GM19035 (cell line): ENCODE data around the gene RALGPS2.

ENCODE experiments used
- ATAC-seq: cut with Tn5 transposase; IDR thresholded peaks from one replicate; pipeline ENCODE4 v1.9.1; 2021; ENCODE audit not compliant: unreplicated experiment

RALGPS2 gene

DNA sequence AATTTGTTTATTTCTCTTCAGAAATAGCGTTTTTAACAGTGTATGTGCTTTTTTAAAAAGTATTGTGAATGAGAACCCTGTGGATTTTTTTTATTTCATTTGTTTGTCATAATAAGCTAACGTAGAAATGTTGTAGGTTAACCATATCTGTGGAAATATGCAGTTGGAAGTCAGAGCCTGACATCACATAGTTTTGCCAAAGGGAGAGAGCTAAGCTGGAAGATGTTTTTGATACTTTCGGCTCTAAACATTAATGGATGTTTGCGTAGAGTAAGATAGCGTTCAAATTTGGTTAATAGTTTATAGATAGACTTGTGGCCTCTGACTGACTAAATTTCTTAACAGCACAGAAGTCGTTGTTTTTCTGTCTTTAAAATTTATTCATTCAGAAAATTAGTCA is 193.3 kb downstream of the RALGPS2 start:
- no peak for ATAC-seq

DNA sequence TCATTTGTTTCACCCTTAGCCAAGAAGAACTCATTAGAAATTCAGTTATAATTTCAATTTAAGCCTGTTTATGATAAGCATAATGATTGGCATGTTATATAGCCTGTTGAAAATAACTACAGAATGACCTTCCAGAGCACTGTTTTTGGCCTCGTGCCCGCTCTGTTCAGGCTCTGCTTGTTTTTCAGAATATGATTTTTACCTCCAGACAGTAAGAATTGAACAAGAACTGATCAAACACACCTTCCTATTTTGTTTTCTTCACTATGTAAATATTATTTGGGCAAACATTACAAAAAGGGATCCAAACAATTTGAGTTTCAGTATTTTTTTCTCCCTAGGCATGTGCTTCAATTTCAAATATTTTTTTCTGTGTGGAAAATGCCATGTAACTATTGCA is 193.9 kb downstream of the RALGPS2 start:
- ATAC-seq, result no peak

DNA sequence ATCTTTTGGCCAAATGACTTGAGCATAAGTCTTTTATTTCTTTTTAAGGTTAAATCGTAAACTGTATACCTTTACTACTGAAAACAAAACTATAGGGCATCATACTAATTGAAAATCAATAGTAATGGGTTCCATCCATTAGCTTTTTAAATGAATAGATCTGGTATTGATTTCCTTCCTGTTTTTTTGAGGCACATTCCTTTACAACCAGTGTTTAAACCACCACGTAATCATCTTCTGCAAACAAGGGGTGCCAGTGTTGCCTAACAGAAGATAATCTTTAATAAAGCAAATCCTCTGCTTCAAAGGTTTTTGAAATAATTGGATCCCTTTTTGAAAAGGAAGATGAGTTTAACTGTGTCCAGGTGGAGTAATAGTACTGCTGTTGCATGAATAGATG is 194.5 kb downstream of the RALGPS2 start:
- no peak for ATAC-seq

DNA sequence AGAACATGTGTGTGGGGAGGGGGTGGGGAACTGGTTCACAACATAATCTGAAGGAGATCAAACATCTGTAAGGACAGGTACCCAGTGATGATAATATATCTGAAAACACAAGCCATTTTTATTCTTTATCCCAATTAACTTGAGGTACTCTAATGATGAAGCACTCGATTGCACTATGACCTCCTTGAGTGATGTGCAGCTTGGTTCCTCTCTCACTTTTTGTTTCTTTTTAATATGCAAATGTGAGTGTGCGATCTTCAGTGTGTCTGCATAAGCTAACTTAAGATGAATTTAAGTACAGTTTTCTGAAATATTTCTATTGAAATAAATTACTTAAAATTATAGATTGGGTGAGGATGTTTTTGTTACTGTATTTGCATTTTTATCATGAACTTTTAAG is 196.5 kb downstream of the RALGPS2 start:
- ATAC-seq, result peak; percentile 72

DNA sequence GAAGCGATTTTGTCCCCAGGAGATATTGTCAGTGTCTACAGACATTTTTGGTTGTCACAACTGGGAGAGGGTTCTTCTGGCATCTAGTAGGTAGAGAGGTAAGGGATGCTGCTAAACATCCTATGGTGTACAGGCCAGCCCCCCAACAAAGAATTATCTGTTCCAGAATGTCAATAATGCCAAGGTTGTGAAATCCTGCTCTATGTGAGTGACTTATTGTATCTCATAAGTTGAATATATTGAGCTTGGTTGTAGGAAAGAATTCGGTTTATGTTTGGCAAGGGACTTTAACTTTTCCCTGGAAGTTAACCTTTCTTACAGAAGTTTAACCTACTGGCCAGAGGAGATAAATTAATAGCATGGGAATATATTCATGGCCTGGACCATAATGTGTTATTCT is 198.5 kb downstream of the RALGPS2 start:
- ATAC-seq, result no peak

DNA sequence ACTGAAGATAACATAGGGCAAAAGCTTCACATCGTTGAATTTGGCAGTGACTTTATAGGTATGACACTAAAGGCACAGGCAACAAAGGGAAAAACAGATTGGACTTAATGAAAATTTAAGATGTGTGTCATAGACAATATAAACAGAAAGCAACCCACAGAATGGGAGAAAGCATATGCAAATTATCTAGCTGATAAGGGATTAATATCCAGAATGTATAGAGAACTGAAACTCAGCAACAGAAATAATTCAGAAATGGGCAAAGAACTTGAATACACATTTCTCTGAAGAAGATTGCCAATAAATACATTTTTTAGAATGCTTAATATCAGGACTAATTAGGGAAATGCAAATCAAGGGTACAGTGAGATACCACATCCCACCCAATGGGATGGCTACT is 201.0 kb downstream of the RALGPS2 start:
- no peak for ATAC-seq

DNA sequence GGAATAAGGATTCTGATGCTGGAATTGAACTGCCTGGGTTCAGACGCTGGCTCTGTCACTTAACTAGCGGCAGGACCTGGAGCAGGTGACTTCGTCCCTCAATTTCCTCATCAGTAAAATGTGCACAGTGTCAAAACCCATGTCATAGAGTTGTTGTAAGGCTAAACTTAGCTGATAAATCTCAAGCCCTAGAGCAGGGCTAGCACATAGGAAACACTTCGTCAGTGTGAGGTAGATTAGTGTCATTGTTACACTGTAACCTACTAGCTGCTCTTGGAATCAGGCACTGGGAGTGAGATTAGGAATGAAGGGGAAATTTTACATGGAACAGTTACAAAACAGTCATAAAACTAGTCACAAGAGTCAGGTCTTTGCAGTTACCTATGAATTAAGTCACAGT is 202.0 kb downstream of the RALGPS2 start:
- no peak for ATAC-seq

DNA sequence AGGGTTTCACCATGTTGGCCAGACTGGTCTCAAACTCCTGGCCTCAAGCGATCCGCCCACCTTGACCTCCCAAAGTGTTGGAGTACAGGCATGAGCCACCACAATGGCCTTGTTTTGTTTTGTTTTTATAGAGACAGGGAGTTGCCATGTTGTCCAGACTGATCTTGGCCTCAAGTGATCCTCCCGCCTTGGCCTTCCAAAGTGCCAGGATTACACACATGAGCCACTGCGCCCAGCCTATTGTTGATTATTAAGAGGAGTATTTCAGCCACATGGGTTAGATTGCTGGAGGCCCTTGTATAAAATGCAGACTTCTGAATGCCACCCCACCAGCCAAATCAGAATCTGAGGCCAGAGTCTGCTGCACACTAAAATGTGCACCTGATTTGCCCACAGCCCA is 203.0 kb downstream of the RALGPS2 start:
- no peak for ATAC-seq

DNA sequence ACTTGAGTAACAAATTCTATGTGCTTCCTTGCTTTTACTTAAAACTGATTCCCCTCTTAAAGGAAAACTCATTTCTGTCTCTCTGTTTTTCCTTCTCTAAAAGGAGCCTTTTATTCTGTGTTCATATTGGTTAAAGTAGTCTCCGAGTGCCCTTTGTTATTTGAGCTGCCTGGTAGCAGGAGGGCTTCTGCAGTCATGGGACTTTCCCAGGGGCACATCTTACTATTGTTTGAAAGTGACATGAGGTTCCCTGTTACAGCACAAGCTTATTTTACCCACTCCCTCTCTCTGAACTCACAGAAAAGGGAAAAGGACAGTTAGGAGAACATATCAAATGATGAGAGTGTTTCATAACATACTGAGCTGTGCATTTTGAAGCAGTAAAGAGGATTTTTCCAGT is 203.9 kb downstream of the RALGPS2 start:
- ATAC-seq, result no peak

DNA sequence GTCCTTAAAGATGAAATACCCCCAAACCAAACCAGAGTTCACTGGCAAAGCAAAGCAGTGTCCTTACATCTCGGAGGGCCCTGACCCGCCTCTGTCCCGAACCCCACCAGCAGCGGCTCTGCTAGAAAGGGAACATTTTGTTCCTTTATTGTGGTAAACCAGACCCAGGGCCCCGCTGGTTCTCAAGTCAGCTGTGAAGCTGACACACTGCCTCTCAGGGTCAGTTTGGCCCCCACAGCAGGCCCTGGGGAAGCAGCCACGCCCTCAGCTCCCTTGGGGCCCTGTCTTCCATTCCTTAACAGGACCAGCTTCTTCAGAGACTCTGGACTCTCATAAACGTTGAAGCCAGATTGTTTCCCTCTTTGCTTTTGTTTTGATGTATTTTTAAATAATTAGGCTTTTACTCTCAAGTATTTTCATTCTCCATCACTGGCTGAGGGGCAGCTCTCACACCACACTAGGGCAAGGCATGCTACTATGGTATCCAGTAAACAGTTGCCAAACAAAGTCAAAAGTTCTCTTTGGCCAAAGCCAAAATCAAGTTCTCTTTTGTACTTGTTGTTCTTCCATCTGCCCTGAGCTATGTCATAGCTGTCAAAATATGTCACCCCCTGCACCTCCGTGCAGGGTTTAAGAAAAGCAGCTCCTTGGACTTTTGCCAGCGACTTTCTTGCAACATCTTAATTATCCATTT is 207.0 kb downstream of the RALGPS2 start:
- no peak for ATAC-seq

DNA sequence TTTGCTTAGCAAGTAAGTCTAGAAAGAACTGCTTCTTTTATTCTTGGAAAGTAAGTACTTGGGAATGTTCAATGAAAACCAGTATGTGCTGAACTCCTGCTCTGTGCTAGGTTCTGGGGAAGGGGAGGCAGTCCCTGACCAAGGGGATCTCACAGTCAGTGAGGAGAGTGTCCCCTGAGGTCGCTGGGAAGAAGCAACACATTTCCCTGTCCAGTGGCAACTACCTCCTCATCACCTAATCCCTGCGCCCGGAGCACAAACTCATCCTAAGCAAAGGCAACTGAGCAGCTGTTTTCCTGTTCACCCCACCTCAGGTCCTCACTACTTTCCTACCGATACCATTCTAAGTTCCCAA is 207.5 kb downstream of the RALGPS2 start:
- no peak for ATAC-seq

DNA sequence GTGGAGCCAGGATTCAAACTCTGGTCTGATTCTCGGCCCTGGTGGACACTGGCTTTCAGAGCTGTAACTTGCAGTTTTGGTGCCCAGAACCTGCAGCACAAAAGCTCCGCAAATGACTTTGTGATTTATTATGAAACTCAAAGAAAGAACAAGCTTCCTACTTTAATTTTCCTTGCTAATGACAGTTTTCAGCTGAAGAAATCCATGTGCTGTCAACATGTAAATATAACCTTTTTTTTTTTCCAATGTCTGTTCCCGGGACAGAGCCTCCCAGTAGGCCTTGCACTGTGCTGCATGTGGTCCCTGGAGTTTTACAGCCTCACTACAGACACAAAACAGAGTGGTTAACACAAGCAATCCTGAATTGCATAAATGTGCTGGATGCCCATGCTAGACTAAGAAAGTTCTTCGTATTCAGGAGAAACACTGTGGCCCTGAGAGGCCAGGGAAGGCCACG is 208.1 kb downstream of the RALGPS2 start:
- no peak for ATAC-seq

DNA sequence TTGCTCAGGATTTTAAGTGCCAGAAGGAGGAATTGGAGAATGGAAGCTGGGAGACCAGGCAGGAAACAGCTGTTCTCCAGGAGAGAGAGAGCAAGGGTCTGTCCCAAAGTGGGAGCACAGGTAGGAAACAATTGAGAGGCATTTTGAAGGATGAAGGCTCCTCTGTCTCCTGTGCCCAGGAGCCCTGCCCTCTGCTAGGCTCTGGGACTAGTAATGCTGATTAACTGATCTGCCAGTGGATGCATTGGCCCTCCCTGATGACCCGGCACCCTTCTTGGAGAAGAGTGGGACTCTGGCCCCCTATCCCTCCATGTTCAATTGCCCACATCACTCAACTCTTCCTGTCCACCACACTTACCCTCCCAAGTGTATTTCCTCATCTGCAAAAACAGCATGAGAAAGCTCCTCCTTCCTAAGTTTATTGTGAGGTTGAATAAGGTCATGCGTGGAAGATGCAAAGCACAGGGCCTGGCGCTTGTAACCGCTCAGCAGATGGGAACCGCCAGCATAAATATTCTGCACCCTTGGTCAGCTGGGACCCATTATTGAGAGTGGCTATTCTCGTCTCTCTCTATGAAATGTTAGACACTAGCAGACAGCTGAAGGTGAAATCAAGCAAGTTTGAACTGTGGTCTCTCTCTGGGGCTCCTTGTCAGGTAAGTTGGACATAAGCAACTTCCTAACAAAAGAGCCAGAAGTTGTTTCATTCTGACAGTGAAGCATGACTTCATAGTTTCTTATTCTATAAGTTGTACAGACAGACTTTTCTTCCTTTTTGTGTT is 208.9 kb downstream of the RALGPS2 start:
- no peak for ATAC-seq

DNA sequence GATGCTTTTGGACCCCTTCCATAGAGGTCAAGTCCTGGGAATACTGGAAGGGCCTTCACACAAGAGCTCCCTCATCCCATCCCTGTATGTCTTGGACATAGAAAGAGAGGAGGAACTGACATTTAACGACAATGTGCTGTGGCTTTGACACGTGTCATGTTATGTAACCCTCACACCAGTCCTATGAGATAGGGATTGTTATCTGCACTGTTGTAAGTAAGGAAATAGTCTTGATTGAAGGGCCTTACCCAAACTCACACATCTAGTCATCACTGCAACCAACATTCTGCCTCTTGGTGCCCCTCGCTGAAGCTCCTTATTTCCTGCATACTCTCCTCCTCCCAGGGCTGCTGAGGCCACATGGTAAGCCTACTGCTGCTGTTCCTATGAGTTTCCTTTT is 209.5 kb downstream of the RALGPS2 start:
- ATAC-seq, result no peak

DNA sequence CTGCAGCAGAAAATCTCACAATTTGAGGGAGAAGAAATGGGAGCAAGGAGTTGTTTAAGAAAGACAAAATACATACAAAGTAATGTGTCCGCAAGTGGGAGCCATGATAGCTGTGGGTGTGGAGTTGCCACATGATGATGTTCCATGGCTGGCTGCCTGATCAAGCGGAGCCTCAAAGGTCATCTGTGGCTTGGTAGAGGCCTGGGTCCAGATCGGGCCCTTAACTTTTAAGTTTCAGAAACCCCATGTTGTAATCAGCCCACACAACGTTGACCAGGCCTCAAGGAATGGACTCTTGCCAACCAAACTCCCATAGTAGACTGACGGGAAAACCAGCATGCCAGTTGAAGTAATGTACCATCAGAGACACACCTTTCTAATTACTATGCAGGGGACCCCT is 210.6 kb downstream of the RALGPS2 start:
- no peak for ATAC-seq

DNA sequence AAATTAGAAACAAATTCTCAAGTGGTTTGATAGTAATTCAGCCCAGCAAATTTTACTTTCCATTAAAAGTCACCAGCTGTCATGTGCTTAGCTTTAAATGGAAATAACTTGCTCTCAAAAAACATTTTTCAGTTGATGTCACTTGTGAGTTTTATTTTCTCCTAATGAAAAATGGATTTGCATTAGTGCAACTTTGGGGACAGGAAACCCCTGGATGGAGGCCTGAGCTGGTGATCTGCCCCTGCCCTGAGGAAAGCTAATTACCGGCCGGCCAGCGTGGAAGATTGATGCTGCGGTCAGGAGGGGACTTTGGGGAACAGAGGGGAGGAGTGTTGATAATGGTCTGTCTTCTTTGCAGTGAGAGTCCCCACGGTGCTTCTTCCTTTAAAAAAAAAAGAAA is 212.7 kb downstream of the RALGPS2 start:
- ATAC-seq, result no peak

DNA sequence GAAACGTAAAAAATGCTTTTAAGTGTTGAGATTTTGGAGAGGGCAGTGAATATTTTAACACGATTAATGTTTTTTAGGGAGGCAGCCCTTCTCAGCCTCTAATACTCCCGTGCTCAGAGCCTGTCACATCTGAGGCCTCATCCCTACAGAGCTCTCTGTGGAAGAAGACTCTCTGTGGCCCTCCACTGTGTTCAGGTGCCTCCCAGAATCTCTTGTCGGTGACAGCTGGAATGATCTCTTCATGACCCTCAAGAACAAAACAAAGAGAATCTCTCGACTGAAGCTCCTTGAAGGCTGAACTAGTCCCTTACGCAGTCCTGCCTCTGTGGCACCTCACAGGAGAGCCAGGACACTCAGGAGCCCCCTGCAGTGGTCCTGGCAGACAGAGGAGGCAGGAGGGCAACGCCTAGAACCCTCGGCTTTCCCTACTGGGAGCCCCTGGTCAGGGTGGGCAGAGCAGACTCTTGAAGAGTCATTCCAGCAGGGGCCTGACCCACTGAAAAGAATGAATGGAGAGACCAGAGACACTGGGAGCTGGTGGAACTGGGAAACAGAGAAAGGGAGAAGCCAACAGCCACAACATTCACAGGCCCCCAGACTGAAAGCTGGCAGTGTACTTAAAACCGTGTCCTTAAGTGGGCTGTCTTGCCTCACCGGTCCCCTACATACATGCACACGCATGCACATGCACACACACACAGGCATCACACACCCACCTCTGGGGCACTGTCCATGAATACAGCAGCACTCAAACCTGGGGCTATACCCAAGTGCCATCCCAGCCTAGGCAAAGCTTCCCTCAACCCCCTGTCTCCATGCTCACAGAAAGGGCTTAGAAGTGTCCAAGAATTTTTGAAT is 213.3 kb downstream of the RALGPS2 start:
- ATAC-seq, result no peak

DNA sequence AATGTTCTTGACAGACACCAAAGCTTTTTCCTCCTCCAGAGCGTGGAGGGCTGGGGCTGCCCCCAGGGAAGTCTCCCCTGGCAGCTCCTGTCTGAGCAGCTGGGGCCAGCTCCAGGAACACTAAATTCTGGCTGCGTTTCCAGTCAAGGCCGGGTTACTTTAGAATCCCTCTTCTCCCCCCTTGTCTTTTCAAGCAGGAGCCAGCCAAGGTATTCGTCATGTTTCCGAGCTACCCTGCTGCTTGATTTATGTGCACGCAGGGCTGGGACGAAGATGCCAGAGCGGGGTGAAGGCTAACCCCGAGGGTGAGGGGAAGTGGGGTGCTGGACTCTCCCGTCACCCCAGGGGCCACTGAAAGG is 213.9 kb downstream of the RALGPS2 start:
- ATAC-seq, result no peak

DNA sequence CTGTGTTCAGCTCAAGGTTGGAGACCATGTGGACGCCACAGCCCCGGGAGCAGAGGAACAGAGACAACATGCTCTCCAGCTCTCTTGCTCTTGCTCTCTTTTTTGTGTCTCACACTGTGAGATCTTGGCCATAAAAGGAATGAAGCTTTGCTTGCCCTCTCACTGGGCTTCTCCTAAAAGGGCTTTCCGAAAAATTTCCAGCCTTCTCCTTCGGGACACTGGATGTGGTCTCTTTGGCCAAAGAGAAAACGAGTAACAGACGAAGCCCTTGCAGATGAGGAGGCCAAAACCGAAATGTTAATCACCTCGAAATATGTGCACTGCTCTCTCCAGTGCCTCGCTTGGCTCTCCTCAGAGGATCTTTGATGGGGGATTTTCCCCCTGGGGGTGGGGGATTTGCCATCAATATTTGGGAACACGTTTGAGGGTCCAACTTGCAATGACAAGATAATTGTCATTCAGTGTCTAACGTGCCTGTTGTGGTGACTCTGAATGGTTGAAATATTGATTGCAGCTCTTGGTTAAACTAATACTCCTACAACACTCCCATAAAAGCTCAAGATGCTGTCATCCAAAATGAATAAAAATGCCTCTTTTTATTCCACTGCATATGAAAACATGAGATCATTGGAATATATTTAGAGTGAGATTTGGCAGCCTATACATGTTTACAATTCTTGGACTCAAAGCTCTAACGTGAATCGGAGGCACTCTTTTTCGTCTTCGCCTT is 214.5 kb downstream of the RALGPS2 start:
- ATAC-seq, result no peak

DNA sequence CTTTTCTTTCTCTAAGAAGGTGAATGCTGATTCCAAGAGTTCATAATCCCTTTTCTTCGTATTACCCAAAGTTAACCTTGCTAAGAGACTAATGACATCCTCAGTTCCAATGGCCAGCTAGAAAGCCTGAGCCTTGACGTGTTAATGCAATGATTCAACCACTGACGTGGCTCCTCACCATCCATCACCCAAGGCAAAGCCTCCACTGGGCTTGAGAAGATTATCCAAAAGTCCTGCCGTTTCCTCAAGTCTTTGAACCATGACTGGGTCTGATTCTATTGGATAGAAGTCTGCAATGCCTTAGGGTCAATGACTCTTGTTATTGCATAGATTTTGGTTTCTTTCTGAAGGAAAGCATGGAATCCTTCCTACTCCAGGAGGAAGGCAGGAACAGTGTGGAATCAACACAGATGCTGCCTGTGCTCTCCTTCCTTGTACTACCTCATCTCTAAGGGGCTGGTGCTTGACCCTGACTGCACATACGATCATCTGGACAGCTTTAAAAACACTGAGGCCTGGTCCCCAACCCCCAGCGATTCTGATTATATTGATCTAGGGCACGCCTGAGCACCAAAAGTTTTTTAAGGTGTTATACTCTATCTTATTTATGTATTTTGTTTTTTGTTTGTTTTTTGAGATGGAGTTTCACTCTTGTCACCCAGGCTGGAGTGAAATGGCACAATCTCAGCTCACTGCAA is 215.2 kb downstream of the RALGPS2 start:
- ATAC-seq, result no peak

DNA sequence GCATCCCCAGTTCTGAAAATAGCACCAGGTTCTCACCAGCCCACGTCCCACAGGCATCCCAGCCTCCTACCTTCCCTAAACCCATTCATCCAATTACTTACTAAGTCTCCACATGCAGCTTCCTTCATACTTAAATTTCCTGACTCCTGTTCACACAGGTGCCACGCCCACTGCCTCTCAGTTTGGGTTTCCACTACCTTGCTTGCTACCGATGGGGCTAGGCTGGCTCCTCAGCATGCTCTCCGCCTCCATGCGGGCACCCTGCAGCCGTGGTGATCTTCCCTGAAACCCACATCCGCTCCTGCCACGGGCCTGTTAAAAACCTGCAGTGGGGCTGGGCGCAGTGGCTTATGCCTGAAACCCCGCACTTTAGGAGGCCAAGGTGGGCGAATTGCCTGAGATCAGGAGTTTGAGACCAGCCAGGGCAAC is 216.2 kb downstream of the RALGPS2 start:
- no peak for ATAC-seq
